ENCODE data around the gene BTBD9. TPM values are rescaled to one million over a fixed set of nuclear protein-coding genes. Genes with fewer than 3 reads are reported as not detected.

Gene BTBD9
- total and polyA plus RNA-seq, 9 of the 15 experiments (the other 6 are each of a cell fraction or from before 2014, with no cell fraction given), result 0.08 to 1.6 (median 0.58) TPM

DNA sequence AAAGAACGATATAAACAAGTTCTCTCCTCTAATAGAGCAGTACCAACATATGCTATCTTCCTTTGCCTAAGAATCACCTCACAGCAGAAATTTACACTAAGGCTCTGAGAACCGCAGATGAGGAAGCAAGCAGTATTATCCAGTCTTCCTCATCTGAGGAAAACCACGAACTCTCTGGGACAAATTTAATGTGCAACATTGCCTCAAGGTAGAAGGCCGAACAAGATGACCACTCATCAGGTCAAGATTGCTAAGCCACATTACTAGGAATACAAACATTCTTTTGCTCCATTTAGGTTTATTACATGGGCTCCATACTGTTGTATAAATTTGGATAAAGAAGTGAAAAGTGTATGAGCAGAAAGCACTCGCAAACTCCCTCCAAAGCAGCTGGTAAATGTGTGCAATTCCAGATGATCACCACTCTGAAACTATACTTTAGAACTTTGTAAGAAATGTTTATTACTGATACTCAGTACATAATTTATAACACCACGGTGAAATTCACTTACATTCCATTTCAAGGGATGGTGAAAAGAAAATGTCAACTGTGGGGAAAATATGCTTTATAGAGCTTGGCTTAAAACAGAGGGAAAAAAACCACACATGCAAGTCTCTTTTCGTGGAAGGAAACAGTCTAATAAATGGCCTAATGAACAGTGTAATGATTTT, 398.4 kb downstream of the BTBD9 start (continued):
- TF ChIP-seq ZNF561 (CRISPR knock-in tag; conservative IDR thresholded peaks at IDR 0.05), result no peak

DNA sequence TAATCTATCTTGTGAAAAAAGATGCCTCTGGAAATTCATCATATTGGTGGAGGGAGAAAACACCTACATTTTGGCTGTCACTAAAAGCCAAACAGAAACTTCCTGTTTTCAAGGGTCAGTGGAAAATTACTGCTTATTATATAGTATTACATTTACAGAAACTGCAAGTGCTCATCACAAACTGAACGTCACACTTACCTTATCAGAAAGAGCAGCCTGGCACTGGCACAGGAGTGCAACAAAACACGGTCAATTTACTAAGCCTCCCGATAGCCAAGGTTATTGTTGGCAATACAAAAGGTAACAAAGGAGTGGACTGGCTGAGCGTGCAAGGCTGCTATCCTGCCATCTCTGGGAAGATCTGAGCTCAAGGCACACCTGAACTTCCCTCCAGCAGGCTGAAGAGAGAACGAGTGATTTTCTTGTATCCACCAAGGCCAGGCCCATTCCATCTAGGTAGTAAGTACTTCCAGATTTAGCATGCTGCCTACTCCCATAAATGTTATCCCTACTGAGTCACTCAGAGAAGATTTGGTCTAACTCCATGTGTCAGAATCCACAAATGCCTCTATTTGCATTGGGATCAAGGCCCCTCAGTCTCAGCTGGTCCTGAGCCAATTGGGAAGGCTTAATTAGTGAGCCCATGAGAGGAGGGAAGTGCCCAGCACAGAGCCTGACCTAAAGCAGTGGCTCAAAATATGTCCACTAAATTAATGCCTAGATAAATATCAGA, 399.8 kb downstream of the BTBD9 start:
- no peak for FAIRE-seq
- H4K20me1 ChIP-seq (replicated peaks; ENCODE audit: control insufficient read depth, insufficient read depth, low read length), result peaks cover 3% of the 10 kb centered on the region; the same call in 1 of the 2 replicates
- H3K4me3 ChIP-seq, result no peak overlapping the region
- ATAC-seq, result no peak
- WGBS (ENCODE audit: insufficient coverage, low coverage, missing lambda C conversion rate), result 4% methylated on average over 5 of the region's 5 CpGs
- H3K4me2 ChIP-seq (ENCODE audit: insufficient read depth, low read length), result no peak overlapping the region
- no peak for TF ChIP-seq ZFP30 (CRISPR knock-in tag; IDR thresholded peaks at IDR 0.05; ENCODE audit: borderline replicate concordance)
- no peak for TF ChIP-seq SLC30A9 (CRISPR knock-in tag; IDR thresholded peaks at IDR 0.05)
- no peak for TF ChIP-seq ATF7 (IDR thresholded peaks at IDR 0.05)
- no peak for TF ChIP-seq NBN (IDR thresholded peaks at IDR 0.05; ENCODE audit: low read depth)
- H3K27me3 ChIP-seq (ENCODE audit: control insufficient read depth in 2 of 2, insufficient read depth in 2 of 2, low read length in 2 of 2), result 0 out of 5 replicates have a peak, but pooled peaks cover 0 to 2% of the 10 kb centered on the region in 2 experiments
- no peak overlapping the region for H2AFZ ChIP-seq (ENCODE audit: low read depth, low read length)
- no peak overlapping the region for H3K9ac ChIP-seq (ENCODE audit: insufficient read depth in 1 of 2, low read depth in 2 of 2, low read length in 2 of 2)
- in situ Hi-C loops (cut with MboI), result no loop called here
- intact Hi-C loops (cut with micrococcal nuclease), result no loop called here
- no peak overlapping the region for H3K27ac ChIP-seq (ENCODE audit: extremely low read depth, low read depth, low read length)
- ChIA-PET POLR2A (interaction anchor here (1.4 kb wide), 1 partner anchor 9 kb away, joined by 5 read pairs; no protein-coding TSS in a partner anchor), CTCF (ENCODE audit: low intra/inter-chr PET ratio) (no interaction called here)
- no TSS peak for BruUV-seq (replicated peaks)
- no peaks in the 10 kb centered on the region for H3K9me1 ChIP-seq (ENCODE audit: control insufficient read depth, insufficient read depth, low read length)
- no peaks in the 10 kb centered on the region for H3K36me3 ChIP-seq (ENCODE audit: control insufficient read depth, insufficient read depth, low read length)
- H3K79me2 ChIP-seq (ENCODE audit: control insufficient read depth, insufficient read depth, low read length), result no peaks in the 10 kb centered on the region
- no peaks in the 10 kb centered on the region for H3K9me3 ChIP-seq (replicated peaks; ENCODE audit: control insufficient read depth, insufficient read depth, low read depth, low read length)
- H3K4me1 ChIP-seq (replicated peaks in 1 of 2; ENCODE audit: control insufficient read depth in 2 of 2, insufficient read depth in 2 of 2, low read length in 2 of 2), result no peaks in the 10 kb centered on the region
- no peak for DNase-seq (ENCODE audit: extremely low read depth in 1 of 4, low spot score in 3 of 4)
